Panc1 (cell line): ENCODE data around the gene KIRREL3.

Source experiments
- POLR2AphosphoS5 ChIP-seq: IDR thresholded peaks from 2 replicates; pipeline ENCODE4 v1.6.1; 2012; ENCODE audit warnings: mild to moderate bottlenecking, low read depth, low read length, moderate library complexity
- TF ChIP-seq, protein P1 (sequence below): fragments of 450-650 bp; IDR thresholded peaks from 2 replicates; pipeline ENCODE4 v1.5.1; 2017; ENCODE audit warnings: mild to moderate bottlenecking

DNA sequence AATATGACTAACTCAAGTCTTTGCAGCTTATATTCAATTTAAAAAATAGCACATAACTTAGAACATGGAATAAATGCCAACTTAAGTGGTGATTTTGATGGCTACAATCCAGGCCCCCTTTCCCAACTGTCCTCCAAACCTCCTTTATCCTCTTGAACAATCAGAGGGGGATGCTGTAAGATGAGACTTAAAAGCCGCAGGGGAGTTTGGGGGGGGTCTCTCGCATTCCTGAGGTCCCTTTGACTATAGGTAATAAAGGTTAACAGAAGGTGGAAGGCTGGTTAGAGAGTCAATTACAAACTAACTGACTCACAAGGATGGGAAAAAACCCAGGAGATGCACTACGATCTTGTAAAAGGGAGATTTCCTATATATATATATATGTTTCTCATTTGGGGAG lies 101.8 kb downstream of the KIRREL3 start:
- TF ChIP-seq, protein P1, sequence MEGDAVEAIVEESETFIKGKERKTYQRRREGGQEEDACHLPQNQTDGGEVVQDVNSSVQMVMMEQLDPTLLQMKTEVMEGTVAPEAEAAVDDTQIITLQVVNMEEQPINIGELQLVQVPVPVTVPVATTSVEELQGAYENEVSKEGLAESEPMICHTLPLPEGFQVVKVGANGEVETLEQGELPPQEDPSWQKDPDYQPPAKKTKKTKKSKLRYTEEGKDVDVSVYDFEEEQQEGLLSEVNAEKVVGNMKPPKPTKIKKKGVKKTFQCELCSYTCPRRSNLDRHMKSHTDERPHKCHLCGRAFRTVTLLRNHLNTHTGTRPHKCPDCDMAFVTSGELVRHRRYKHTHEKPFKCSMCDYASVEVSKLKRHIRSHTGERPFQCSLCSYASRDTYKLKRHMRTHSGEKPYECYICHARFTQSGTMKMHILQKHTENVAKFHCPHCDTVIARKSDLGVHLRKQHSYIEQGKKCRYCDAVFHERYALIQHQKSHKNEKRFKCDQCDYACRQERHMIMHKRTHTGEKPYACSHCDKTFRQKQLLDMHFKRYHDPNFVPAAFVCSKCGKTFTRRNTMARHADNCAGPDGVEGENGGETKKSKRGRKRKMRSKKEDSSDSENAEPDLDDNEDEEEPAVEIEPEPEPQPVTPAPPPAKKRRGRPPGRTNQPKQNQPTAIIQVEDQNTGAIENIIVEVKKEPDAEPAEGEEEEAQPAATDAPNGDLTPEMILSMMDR: no peak
- no peak for TF ChIP-seq POLR2AphosphoS5
